Thoracic aorta (tissue), 2 donors: ENCODE measurements around the gene CYB5D1. TPM values are rescaled to one million over a fixed set of nuclear protein-coding genes. Genes with fewer than 3 reads are reported as not detected.
A peak's percentile ranks its signal among the peaks of the same experiment; 100 is the strongest.
"Not testable (repeated sequence)": the region's sequence is repeated elsewhere in the genome, so short reads cannot be mapped to it uniquely, and the experiment has no call there.

Source experiments
- ATAC-seq: fragments of 150-250 bp; one replicate; pipeline ENCODE4 v1.8.0; 2017; ENCODE audit warnings: low read depth; ENCODE audit not compliant: insufficient number of reproducible peaks, low FRiP score
- DNase-seq: peaks from one replicate; pipeline ENCODE4 v3.0.0-alpha.2; 2020; ENCODE audit warnings: low spot score
- H3K27ac ChIP-seq, 2 donors: fragments of 200-600 bp; sonication (generic); 1 replicate in 1 of 2; 2 replicates in 1 of 2; pipeline ENCODE4 v1.5.1; 2016; ENCODE audit warnings: mild to moderate bottlenecking in 2 of 2, moderate library complexity in 2 of 2
- H3K27me3 ChIP-seq: fragments of 200-600 bp; sonication (generic); replicated peaks from 2 replicates; pipeline ENCODE4 v1.6.0; 2016; ENCODE audit warnings: mild to moderate bottlenecking; ENCODE audit not compliant: insufficient read depth
- H3K36me3 ChIP-seq: fragments of 200-600 bp; sonication (generic); one replicate; pipeline ENCODE4 v1.5.1; 2016
- H3K4me1 ChIP-seq, 2 donors: fragments of 200-600 bp; sonication (generic); 1 replicate in 1 of 2; 2 replicates in 1 of 2; pipeline versions ENCODE4 v1.5.1 to v1.6.0; 2016; ENCODE audit warnings: low read depth in 2 of 2, mild to moderate bottlenecking in 1 of 2; ENCODE audit not compliant: control insufficient read depth in 1 of 2
- H3K4me3 ChIP-seq: fragments of 200-600 bp; sonication (generic); 2 replicates; pipeline ENCODE4 v1.5.1; 2016; ENCODE audit warnings: mild to moderate bottlenecking
- H3K9me3 ChIP-seq: fragments of 200-600 bp; sonication (generic); 2 replicates; pipeline ENCODE4 v1.5.1; 2016
- CTCF ChIP-seq: fragments of 200-600 bp; sonication (generic); IDR thresholded peaks from one replicate; pipeline ENCODE4 v1.5.1; 2019; ENCODE audit warnings: antibody characterized with exemption
- total RNA-seq, 2 donors: library from RNA; depleted of rRNA; stranded (reverse); fragments of >200 nt; gene quantifications; one replicate each; pipeline versions ENCODE4 v1.1.0 to v1.2.3, GENCODE V29; 2016

CYB5D1 gene
- 1 to 10 TPM; 3.8 to 8.9 TPM for total RNA-seq

GRCh38 chr17:7857713-7858521 is at the start of gene CYB5D1:
CYB5D1 (plus strand) TSS chr17:7858003; CDS start chr17:7858135, 132 bp downstream.
- Histone ChIP-seq H3K36me3 (peaks cover 3% of the 10 kb centered on the region), H3K4me1 (peaks cover 21 to 31% of the 10 kb centered on the region in 2 donors), H3K9me3 (no peaks in the 10 kb centered on the region), H3K27ac (peak within 1 kb of the TSS; percentile 80 to 85), H3K27me3 (no peaks in the 10 kb centered on the region), H3K4me3 (peak within 1 kb of the TSS; percentile 75)
- TF ChIP-seq CTCF, result no peak
- DNase-seq (peak; percentile 88), ATAC-seq (peak; percentile 72)

- Histone ChIP-seq H3K4me1 (no peaks in the 10 kb centered on the region), H3K4me3 (no peak overlapping the region), H3K27ac (no peak overlapping the region), H3K27me3 (no peaks in the 10 kb centered on the region), H3K9me3 (no peaks in the 10 kb centered on the region), H3K36me3 (no peaks in the 10 kb centered on the region)
- DNase-seq (no peak), ATAC-seq (no peak)
- no peak for TF ChIP-seq CTCF
Observed at GRCh38 chr17:7809086-7809790, 48.6 kb upstream of the CYB5D1 start.

GRCh38 chr17:7809791-7810343 is 47.9 kb upstream of the CYB5D1 start:
- H3K27ac ChIP-seq, H3K9me3 ChIP-seq, ATAC-seq, H3K4me1 ChIP-seq, DNase-seq, H3K4me3 ChIP-seq, H3K27me3 ChIP-seq, H3K36me3 ChIP-seq: not testable (repeated sequence)

- H3K4me1 ChIP-seq, result no peaks in the 10 kb centered on the region
- H3K27me3 ChIP-seq, result no peaks in the 10 kb centered on the region
- no peaks in the 10 kb centered on the region for H3K9me3 ChIP-seq
- no peaks in the 10 kb centered on the region for H3K36me3 ChIP-seq
- no peak for DNase-seq
- H3K4me3 ChIP-seq, result no peak overlapping the region
- H3K27ac ChIP-seq, result no peak overlapping the region
- ATAC-seq, result no peak
- TF ChIP-seq CTCF, result no peak
Observed at GRCh38 chr17:7811251-7811650, 46.6 kb upstream of the CYB5D1 start.

- no peak for TF ChIP-seq CTCF
- DNase-seq (no peak), ATAC-seq (no peak)
- no peak overlapping the region for H3K27ac ChIP-seq
- H3K4me3 ChIP-seq, result no peak overlapping the region
- H3K27me3 ChIP-seq, result no peaks in the 10 kb centered on the region
- no peaks in the 10 kb centered on the region for H3K36me3 ChIP-seq
- no peaks in the 10 kb centered on the region for H3K4me1 ChIP-seq
- no peaks in the 10 kb centered on the region for H3K9me3 ChIP-seq
Observed at GRCh38 chr17:7814969-7815368, 42.8 kb upstream of the CYB5D1 start.
